Peyer's patch (tissue), 4 donors: ENCODE results near the gene PRKACG. TPM values are rescaled to one million over a fixed set of nuclear protein-coding genes. Genes with fewer than 3 reads are reported as not detected.

ENCODE experiments used
- DNase-seq, 3 donors: peaks; one replicate each; pipeline ENCODE4 v3.0.0-alpha.2; 2017 to 2019
- H3K27ac ChIP-seq, 4 donors: fragments of 200-600 bp; sonication (generic); one replicate each; pipeline ENCODE4 v1.5.1; 2016 to 2019
- H3K27me3 ChIP-seq, 2 donors: fragments of 200-600 bp; sonication (generic); one replicate each; pipeline ENCODE4 v1.5.1; 2019
- H3K36me3 ChIP-seq, 3 donors: fragments of 200-600 bp; sonication (generic); one replicate each; pipeline ENCODE4 v1.5.1; 2016 to 2019
- H3K4me1 ChIP-seq, 4 donors: fragments of 200-600 bp; sonication (generic); one replicate each; pipeline ENCODE4 v1.5.1; 2016 to 2019
- H3K4me3 ChIP-seq, 4 donors: fragments of 200-600 bp; sonication (generic); 1 replicate in 3 of 4; 2 replicates in 1 of 4; pipeline ENCODE4 v1.5.1; 2016 to 2019; ENCODE audit warnings: mild to moderate bottlenecking in 1 of 4
- H3K9me3 ChIP-seq, 4 donors: fragments of 200-600 bp; sonication (generic); one replicate each; pipeline ENCODE4 v1.5.1; 2016 to 2019; ENCODE audit warnings: mild to moderate bottlenecking in 1 of 4
- POLR2A ChIP-seq, 2 donors: fragments of 450-650 bp; IDR thresholded peaks; one replicate each; pipeline ENCODE4 v1.5.1; 2017; ENCODE audit warnings: antibody characterized with exemption in 2 of 2, mild to moderate bottlenecking in 2 of 2, moderate library complexity in 2 of 2
- total RNA-seq, 4 donors: library from RNA; depleted of rRNA; stranded (reverse); fragments of >200 nt; gene quantifications; one replicate each; pipeline ENCODE4 v1.1.0, GENCODE V29; 2016
- TF ChIP-seq, protein P1 (sequence below), 6 experiments: fragments of 450-650 bp in 4 of 6; fragments of 200-600 bp in 2 of 6; sonication (generic) in 1 of 6; IDR thresholded peaks; one replicate each; pipeline ENCODE4 v1.5.1; 2017 to 2019; ENCODE audit warnings: antibody characterized with exemption in 6 of 6, mild to moderate bottlenecking in 3 of 6, moderate library complexity in 1 of 6

The PRKACG gene
- total RNA-seq, 4 donors from 2014 or later = not detected

GRCh38 chr9:69049094-69049493, 35.2 kb upstream of the PRKACG start:
- Histone ChIP-seq H3K4me3 (no peak overlapping the region), H3K36me3 (peaks cover 0 to 16% (median 0%) of the 10 kb centered on the region in 3 donors), H3K27me3 (no peaks in the 10 kb centered on the region), H3K27ac (no peak overlapping the region), H3K9me3 (no peaks in the 10 kb centered on the region), H3K4me1 (no peaks in the 10 kb centered on the region)
- DNase-seq = no peak
- TF ChIP-seq, protein P1, sequence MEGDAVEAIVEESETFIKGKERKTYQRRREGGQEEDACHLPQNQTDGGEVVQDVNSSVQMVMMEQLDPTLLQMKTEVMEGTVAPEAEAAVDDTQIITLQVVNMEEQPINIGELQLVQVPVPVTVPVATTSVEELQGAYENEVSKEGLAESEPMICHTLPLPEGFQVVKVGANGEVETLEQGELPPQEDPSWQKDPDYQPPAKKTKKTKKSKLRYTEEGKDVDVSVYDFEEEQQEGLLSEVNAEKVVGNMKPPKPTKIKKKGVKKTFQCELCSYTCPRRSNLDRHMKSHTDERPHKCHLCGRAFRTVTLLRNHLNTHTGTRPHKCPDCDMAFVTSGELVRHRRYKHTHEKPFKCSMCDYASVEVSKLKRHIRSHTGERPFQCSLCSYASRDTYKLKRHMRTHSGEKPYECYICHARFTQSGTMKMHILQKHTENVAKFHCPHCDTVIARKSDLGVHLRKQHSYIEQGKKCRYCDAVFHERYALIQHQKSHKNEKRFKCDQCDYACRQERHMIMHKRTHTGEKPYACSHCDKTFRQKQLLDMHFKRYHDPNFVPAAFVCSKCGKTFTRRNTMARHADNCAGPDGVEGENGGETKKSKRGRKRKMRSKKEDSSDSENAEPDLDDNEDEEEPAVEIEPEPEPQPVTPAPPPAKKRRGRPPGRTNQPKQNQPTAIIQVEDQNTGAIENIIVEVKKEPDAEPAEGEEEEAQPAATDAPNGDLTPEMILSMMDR (IDR thresholded peaks at IDR 0.05) = no peak
- no peak for TF ChIP-seq POLR2A (IDR thresholded peaks at IDR 0.05)

- Histone ChIP-seq H3K27me3 (no peaks in the 10 kb centered on the region), H3K4me3 (no peak overlapping the region), H3K4me1 (no peaks in the 10 kb centered on the region), H3K9me3 (no peaks in the 10 kb centered on the region), H3K36me3 (peaks cover 0 to 16% (median 0%) of the 10 kb centered on the region in 3 donors), H3K27ac (no peak overlapping the region)
- no peak for TF ChIP-seq POLR2A (IDR thresholded peaks at IDR 0.05)
- TF ChIP-seq, protein P1 (IDR thresholded peaks at IDR 0.05) = no peak
- no peak for DNase-seq
These were observed 33.5 kb upstream of the PRKACG start for GRCh38 chr9:69047371-69047770.

DNA sequence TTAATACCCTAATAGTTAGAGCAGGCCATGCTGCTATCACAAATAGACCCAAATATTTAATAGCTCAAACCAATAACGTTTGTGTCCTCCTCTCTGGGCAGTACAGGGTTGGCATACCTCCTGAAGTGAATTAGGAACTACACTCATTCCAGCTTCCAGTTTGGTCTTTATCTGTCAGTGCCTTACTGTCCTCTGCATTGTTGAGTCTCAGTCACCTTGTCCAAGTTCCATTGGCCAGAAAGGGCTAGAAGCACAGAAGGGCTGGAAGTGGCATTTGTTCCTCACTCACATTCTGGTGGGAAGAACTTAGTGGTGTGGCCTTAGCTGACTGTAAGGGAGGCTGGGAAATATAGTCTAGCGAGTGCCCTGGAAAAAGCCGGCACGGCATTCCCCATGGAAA, 32.8 kb upstream of the PRKACG start:
- peaks cover 0 to 16% (median 0%) of the 10 kb centered on the region in 3 donors for H3K36me3 ChIP-seq
- no peak overlapping the region for H3K4me3 ChIP-seq
- no peaks in the 10 kb centered on the region for H3K9me3 ChIP-seq
- H3K27me3 ChIP-seq = no peaks in the 10 kb centered on the region
- H3K27ac ChIP-seq = no peak overlapping the region
- no peak for DNase-seq
- TF ChIP-seq POLR2A (IDR thresholded peaks at IDR 0.05) = no peak
- TF ChIP-seq, protein P1 (IDR thresholded peaks at IDR 0.05) = no peak
- no peaks in the 10 kb centered on the region for H3K4me1 ChIP-seq

- DNase-seq = no peak
- TF ChIP-seq, protein P1 (IDR thresholded peaks at IDR 0.05) = no peak
- no peak for TF ChIP-seq POLR2A (IDR thresholded peaks at IDR 0.05)
- no peak overlapping the region for H3K4me3 ChIP-seq
- no peaks in the 10 kb centered on the region for H3K27me3 ChIP-seq
- H3K27ac ChIP-seq = no peak overlapping the region
- H3K36me3 ChIP-seq = peaks cover 0 to 16% (median 0%) of the 10 kb centered on the region in 3 donors
- no peaks in the 10 kb centered on the region for H3K4me1 ChIP-seq
- no peaks in the 10 kb centered on the region for H3K9me3 ChIP-seq
These were observed 31.9 kb upstream of the PRKACG start for GRCh38 chr9:69045821-69046220.

DNA sequence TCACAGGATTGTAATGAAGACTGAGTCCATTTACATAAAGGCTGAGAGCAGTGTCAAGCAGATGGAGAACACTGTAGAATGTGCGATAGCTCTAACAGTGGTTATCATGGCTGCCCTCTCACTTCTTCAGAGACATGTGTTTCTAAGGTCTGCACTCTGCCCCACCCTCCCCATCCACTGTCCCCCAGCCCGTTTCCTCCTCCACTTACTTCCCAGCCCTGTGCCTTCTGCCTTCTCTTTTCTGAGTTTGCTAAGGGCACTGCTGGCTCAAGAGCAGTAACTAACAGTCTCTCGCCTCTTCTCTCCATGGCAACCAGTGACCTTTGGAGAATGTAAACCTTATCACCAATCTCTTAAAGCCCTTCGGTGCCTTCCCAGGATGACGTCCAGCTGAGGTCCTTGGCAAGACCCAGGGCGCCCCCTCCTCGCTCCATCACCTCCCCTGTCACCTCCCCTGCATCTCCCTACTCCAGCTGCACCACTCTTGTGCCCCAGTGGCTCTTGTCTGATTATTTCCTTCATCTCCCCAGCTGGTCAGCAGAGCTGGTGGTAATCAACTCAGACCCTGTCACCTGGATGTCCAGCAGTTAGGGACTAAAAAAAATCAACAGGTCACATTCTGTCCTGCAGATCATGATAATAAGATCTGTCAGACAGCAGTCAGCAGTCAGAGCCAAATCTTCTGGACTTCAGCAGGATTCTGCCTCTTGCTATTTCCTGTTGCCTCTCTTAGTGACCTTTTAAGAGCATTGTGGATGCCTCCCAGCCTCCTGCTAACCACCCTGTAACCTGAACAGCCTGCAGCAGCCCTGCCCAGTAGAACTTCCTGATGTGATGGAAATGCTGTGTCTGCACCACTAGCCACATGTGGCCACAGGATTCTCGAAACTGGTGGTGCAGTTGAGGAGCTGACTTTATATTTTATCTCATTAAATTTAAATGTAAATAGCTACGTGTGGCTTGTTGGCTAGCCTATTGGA, 30.6 kb upstream of the PRKACG start:
- Histone ChIP-seq H3K9me3 (no peaks in the 10 kb centered on the region), H3K27me3 (no peaks in the 10 kb centered on the region), H3K4me1 (no peaks in the 10 kb centered on the region), H3K27ac (no peak overlapping the region), H3K36me3 (peaks cover 0 to 16% (median 0%) of the 10 kb centered on the region in 3 donors), H3K4me3 (no peak overlapping the region)
- TF ChIP-seq, protein P1 (IDR thresholded peaks at IDR 0.05) = no peak
- TF ChIP-seq POLR2A (IDR thresholded peaks at IDR 0.05) = no peak
- DNase-seq = no peak
